Activated CD4-positive, CD25-positive, alpha-beta regulatory T cell treated with anti-CD3 and anti-CD28 coated beads, Interleukin-2, amount 50 U/mL, for 16 hours (primary cell): ENCODE data around the gene MAPK10.

ENCODE experiments used
- DNase-seq: peaks from one replicate; pipeline ENCODE4 v3.0.0-alpha.2; 2020; ENCODE audit warnings: low read depth, low spot score

The MAPK10 gene

GRCh38 chr4:86278126-86278525, 81.7 kb downstream of the MAPK10 start:
- DNase-seq = no peak

DNA sequence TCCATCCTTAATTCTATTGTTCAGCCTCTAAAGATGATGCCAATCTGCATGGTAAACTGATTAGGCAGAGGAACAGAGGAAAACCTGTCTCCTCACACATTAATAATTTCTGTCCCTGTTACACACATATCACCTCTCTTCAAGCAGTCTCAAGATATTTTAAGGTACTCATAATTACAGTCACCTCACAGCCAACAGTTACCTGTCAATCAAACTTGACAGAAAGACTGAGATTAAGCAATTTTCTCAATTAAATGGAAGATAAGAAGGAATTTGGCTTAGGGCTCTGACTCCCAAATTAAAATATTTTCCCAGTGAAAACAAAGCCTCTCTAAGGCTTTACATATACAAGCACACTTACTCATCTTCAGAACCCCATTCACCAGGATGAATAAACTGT, 85.2 kb downstream of the MAPK10 start:
- DNase-seq = no peak

- no peak for DNase-seq
Measured at GRCh38 chr4:86272669-86273068, 87.2 kb downstream of the MAPK10 start.

- no peak for DNase-seq
Measured at GRCh38 chr4:86271057-86271456, 88.8 kb downstream of the MAPK10 start.

- DNase-seq = no peak
Measured at GRCh38 chr4:86269354-86269753, 90.5 kb downstream of the MAPK10 start.

DNA sequence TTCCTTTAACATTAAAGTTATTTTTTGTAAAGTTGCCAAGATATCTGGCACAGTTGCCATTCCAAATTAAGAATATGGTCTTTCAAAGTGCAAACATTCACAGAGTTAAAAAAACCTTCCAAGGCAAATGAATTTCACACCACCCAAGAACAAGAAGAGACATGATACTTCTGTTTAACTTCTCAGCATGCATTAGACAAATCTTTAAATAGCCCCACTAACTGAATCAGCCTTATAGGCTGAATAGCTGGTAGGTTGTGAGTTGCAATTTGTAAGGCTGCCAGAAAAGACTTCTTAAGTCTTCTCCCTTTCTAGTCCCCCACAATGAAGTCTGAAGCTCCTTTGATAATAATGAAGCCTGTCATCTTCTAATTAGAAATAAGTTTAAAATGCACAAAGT, 95.6 kb downstream of the MAPK10 start:
- no peak for DNase-seq

GRCh38 chr4:86261636-86262035, 98.2 kb downstream of the MAPK10 start:
- DNase-seq = no peak

GRCh38 chr4:86256086-86256485, 103.8 kb downstream of the MAPK10 start:
- DNase-seq = no peak

DNA sequence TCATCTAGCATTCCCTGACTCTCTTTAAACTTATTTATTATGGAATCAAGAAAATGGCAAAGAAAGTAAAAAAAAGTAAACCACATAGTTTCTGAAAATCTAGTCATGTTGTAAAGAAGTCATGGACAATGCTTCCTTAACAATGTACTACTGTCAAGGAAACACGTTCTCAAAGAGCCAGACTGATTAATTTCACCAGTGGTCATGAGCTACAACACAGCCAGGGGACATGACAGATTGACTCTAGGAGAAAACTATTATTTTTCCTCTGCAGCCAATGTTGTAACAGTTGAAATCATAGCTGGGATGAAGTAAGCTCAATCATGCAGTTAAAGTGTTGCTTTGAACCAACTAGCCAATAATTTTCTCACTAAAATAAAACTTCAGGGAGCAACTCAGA, 109.2 kb downstream of the MAPK10 start:
- no peak for DNase-seq

DNA sequence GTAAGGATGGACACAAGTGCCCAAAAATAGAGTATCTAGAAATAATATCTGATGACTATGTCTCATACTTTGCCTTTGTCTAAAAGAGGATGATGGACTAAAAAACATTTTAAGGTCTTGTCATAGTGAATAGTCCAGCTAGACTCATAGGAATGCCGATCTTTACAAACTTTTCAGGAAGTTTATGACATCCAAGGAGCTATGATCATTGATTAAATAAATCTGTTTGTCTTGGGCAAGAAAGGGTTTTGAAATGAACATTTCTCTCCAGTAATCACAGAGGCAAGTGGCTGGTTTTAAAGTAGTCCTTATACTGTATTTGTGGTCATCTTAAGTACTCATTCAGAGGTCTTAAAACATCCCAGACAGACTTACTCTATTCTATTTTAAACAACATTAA, 109.8 kb downstream of the MAPK10 start:
- DNase-seq = no peak

DNA sequence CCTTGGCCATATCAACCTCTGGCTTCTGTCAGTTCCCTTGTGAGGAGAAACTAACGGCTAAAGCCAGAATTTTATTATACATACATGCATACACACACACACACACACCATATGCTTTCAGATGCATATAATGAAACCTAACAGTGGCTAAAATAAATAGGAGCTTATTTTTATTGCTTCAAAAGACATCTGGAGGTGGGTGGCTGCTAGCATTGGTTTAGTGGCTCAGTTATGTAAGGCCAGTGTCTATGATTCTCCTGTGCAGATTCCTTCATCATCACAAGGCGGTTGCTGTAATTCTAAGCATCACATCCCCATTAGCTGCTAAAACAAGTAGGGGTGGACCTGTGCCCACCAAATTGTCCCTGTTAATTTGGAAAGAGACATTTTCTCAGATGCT, 110.8 kb downstream of the MAPK10 start:
- DNase-seq = no peak

DNA sequence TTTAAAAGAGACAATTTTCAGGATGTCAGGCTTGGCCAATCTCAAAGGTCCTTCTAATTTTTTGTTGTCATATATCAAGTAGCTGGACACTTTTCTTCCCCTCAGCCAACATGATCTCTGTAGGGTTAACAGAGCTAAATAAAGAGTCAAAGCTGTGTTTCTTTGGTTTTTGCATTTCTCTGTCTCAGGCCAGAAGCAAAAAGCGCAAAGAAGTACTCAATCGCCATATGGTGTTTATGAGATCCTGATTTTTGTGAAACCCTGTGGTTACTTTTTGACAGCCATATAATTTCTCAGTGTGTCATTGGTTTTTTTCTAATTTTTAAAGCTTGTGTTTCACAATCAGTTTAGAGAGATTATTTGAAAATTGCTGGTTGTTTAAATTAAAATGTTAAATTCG, 111.9 kb downstream of the MAPK10 start:
- DNase-seq = no peak

GRCh38 chr4:86247320-86247719, 112.5 kb downstream of the MAPK10 start:
- no peak for DNase-seq

DNA sequence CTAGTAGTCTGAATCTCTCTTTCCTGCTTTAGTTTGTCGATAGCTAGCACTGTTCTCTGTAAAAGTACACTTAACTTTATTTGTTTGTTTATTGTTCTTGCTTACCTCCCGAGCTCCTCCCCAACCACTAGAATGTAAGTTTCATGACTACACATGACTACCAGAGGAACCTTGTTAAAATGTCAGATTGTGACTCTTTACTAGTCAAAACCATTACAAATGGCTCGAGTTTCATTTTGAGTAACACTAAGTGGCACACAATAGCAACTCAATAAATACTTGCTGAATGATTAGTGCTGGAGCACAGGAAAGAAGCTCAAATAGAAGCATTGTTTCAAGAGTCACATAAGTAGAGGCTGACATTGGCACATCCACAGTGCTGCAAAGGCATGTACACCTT, 116.1 kb downstream of the MAPK10 start:
- no peak for DNase-seq

DNA sequence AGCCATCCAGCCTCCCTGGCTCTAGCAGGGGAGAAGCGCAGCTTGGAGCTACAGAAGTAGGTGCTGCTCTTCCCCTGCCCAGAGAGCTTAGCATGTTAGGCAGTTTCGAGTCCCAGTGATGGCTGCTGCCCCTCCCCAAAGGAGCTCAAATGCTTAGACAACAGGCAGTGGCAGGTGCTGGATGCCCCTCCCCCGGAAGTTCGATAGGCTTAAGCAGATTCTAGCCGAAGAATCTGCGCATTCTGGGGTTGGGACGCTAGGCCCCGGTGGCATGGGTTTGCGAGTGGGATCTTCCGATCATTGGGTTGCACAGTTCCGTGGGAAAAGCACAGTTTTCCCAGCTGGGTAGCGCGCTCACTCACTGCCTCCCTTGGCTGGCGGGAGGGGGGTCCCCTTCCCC, 117.2 kb downstream of the MAPK10 start:
- DNase-seq = no peak

- no peak for DNase-seq
Measured at GRCh38 chr4:86235549-86235948, 124.3 kb downstream of the MAPK10 start.

GRCh38 chr4:86233681-86234080, 126.2 kb downstream of the MAPK10 start:
- no peak for DNase-seq

- no peak for DNase-seq
Measured at GRCh38 chr4:86233090-86233489, 126.8 kb downstream of the MAPK10 start.

- no peak for DNase-seq
Measured at GRCh38 chr4:86223472-86223871, 136.4 kb downstream of the MAPK10 start.

DNA sequence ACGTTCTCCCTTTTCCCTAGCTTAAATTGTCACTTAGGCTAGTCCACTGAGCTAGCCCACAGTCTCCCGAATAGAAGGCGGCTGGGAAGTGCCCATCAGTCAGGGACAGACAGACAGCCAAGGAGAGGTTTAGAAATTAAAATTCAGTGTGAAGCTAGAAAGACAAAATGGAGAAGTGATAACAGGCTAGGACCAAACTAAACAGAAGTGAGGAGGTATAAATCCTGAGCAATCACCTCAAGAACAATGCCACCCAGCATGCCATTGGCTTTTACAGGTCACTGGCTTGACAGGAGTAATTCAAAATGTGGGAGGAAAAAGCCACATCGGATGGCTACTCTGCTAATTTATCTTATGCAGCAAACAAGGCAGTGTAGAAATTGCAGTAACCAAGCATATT, 138.9 kb downstream of the MAPK10 start:
- no peak for DNase-seq

- DNase-seq = no peak
Measured at GRCh38 chr4:86220121-86220520, 139.7 kb downstream of the MAPK10 start.

DNA sequence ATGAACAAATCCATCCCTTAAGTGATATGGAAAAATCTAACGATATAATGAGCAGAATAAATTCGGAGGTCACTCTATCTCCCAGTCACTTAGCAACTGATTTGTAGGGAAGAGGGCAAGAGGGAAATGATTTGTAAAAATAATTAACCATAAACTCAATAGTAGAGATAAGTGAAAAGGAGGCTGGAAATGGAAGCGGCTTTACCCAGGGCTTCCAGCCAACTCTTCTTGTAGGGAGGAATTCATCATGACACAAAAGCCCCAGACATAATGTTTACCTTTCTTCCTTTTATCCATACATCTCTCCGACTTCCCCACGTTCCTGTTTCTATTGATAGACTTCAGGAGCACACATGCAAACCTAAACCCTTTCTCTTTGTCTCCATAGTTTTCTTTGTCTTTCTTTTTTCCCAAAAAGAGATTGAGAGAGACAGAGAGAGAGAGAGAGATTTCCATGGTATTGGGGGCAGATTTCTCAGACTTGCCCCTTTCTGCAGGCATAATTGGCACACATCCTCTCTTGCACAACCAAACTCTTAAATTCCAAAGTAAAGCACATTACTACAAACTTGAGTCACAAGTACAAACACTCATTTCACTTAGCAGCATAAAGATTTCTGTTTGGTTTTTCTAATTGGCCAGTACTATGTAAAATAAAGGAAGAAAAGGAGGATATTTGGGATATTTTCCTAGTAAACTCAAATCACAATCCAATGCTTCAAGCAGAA, 140.9 kb downstream of the MAPK10 start:
- no peak for DNase-seq

GRCh38 chr4:86203176-86203575, 156.7 kb downstream of the MAPK10 start:
- no peak for DNase-seq

- DNase-seq = no peak
Measured at GRCh38 chr4:86185659-86186058, 174.2 kb downstream of the MAPK10 start.
